Measurements from ENCODE around the gene KCP. TPM values are rescaled to one million over a fixed set of nuclear protein-coding genes. Genes with fewer than 3 reads are reported as not detected.

The KCP gene
- polyA plus RNA-seq, 1 donor (not counting 4 experiments of a cell fraction or from before 2014, with no cell fraction given), result not detected

GRCh38 chr7:128838981-128839731 is 71.4 kb downstream of the KCP start:
- Histone ChIP-seq H3K9me3 (ENCODE audit: control insufficient read depth, low read depth, low read length) (no peaks in the 10 kb centered on the region), H3K4me3 (ENCODE audit: control insufficient read depth in 2 of 3, extremely low read depth in 1 of 3, insufficient read depth in 2 of 3, low read depth in 1 of 3, low read length in 3 of 3) (no peak overlapping the region), H3K4me1 (ENCODE audit: control insufficient read depth, extremely low read depth, insufficient read depth, low read length) (no peaks in the 10 kb centered on the region), H2AFZ (ENCODE audit: control insufficient read depth, low read length) (no peak overlapping the region), H3K27ac (ENCODE audit: control insufficient read depth, insufficient read depth, low read length) (no peak overlapping the region), H3K9me1 (ENCODE audit: control insufficient read depth, extremely low read depth, insufficient read depth, low read length) (peaks cover 3% of the 10 kb centered on the region), H3K4me2 (ENCODE audit: control insufficient read depth, extremely low read depth, insufficient read depth, low read depth, low read length) (no peak overlapping the region), H3K9ac (ENCODE audit: control insufficient read depth, extremely low read depth, insufficient read depth, low read length) (no peak overlapping the region), H4K20me1 (ENCODE audit: control insufficient read depth, extremely low read depth, insufficient read depth, low read length) (no peaks in the 10 kb centered on the region), H3K36me3 (ENCODE audit: control insufficient read depth in 2 of 2, extremely low read depth in 1 of 2, insufficient read depth in 2 of 2, low read length in 2 of 2) (no peaks in the 10 kb centered on the region), H3K27me3 (ENCODE audit: control insufficient read depth, extremely low read depth, insufficient read depth, low read length) (no peaks in the 10 kb centered on the region), H3K79me2 (ENCODE audit: control insufficient read depth, insufficient read depth, low read length) (no peaks in the 10 kb centered on the region)
- no peak for FAIRE-seq
- no peak for TF ChIP-seq EZH2 (IDR thresholded peaks at IDR 0.05; ENCODE audit: low read length)
- TF ChIP-seq CTCF (optimal IDR thresholded peaks at IDR 0.05 in 1 of 3, IDR thresholded peaks at IDR 0.05 in 1 of 3, conservative IDR thresholded peaks at IDR 0.05 in 1 of 3; ENCODE audit: extremely low read depth in 1 of 3, insufficient read depth in 2 of 3, low read length in 3 of 3), result no peak
- dilution Hi-C loops (cut with MboI; ENCODE audit: extremely low pct_ligation_motif_present, low sequenced_read_pairs), result no loop called here
- DNase-seq (ENCODE audit: low read depth, low spot score), result no peak

- H4K20me1 ChIP-seq (ENCODE audit: control insufficient read depth, extremely low read depth, insufficient read depth, low read length), result no peaks in the 10 kb centered on the region
- no peak overlapping the region for H2AFZ ChIP-seq (ENCODE audit: control insufficient read depth, low read length)
- no peaks in the 10 kb centered on the region for H3K79me2 ChIP-seq (ENCODE audit: control insufficient read depth, insufficient read depth, low read length)
- H3K4me3 ChIP-seq (ENCODE audit: control insufficient read depth in 2 of 3, extremely low read depth in 1 of 3, insufficient read depth in 2 of 3, low read depth in 1 of 3, low read length in 3 of 3), result no peak overlapping the region
- peaks cover 4% of the 10 kb centered on the region for H3K4me1 ChIP-seq (ENCODE audit: control insufficient read depth, extremely low read depth, insufficient read depth, low read length)
- no peak overlapping the region for H3K27ac ChIP-seq (ENCODE audit: control insufficient read depth, insufficient read depth, low read length)
- dilution Hi-C loops (cut with MboI; ENCODE audit: extremely low pct_ligation_motif_present, low sequenced_read_pairs), result no loop called here
- DNase-seq (ENCODE audit: low read depth, low spot score) (no peak), FAIRE-seq (no peak)
- TF ChIP-seq EZH2 (IDR thresholded peaks at IDR 0.05; ENCODE audit: low read length) (no peak), CTCF (optimal IDR thresholded peaks at IDR 0.05 in 1 of 3, IDR thresholded peaks at IDR 0.05 in 1 of 3, conservative IDR thresholded peaks at IDR 0.05 in 1 of 3; ENCODE audit: extremely low read depth in 1 of 3, insufficient read depth in 2 of 3, low read length in 3 of 3) (no peak)
- H3K36me3 ChIP-seq (ENCODE audit: control insufficient read depth in 2 of 2, extremely low read depth in 1 of 2, insufficient read depth in 2 of 2, low read length in 2 of 2), result no peaks in the 10 kb centered on the region
- no peak overlapping the region for H3K9ac ChIP-seq (ENCODE audit: control insufficient read depth, extremely low read depth, insufficient read depth, low read length)
- H3K9me1 ChIP-seq (ENCODE audit: control insufficient read depth, extremely low read depth, insufficient read depth, low read length), result peaks cover 3% of the 10 kb centered on the region
- H3K27me3 ChIP-seq (ENCODE audit: control insufficient read depth, extremely low read depth, insufficient read depth, low read length), result peaks cover 4% of the 10 kb centered on the region
- H3K4me2 ChIP-seq (ENCODE audit: control insufficient read depth, extremely low read depth, insufficient read depth, low read depth, low read length), result no peak overlapping the region
- no peaks in the 10 kb centered on the region for H3K9me3 ChIP-seq (ENCODE audit: control insufficient read depth, low read depth, low read length)
Observed at GRCh38 chr7:128838109-128838779, 72.3 kb downstream of the KCP start.

Measured in keratinocyte (primary cell).